Stimulated activated CD4-positive, alpha-beta T cell treated with anti-CD3 and anti-CD28 coated beads, Interleukin-15, amount 100 ng/mL, for 1 hour (primary cell): Measurements from ENCODE around the gene NMNAT3.
"Not testable (repeated sequence)": the region's sequence is repeated elsewhere in the genome, so short reads cannot be mapped to it uniquely, and the experiment has no call there.

ENCODE experiments used
- DNase-seq, 2 donors: peaks; one replicate each; pipeline ENCODE4 v3.0.0-alpha.2; 2020; ENCODE audit warnings: low read depth in 1 of 2, low spot score in 1 of 2

Gene NMNAT3

GRCh38 chr3:139586420-139587017 is 91.3 kb downstream of the NMNAT3 start:
- no peak for DNase-seq

DNA sequence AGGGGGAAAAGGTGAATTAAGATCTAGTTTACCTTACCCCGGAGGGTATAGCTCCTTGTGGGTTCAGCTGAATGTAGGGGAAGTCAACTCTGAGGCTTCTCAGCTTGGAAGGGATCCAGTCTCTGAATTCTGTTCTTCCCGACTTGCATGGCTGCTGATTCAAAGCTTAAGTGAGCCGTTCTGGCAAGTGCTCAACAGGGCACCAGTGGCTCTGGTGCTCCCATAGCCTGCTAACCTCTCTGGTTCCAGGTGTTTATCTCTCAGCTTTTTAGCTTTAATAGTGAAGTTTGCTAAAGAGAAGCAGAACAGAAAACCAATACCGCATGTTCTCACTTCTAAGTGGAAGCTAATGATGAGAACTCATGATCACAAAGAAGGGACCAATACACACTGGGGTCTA is 92.0 kb downstream of the NMNAT3 start:
- no peak for DNase-seq

DNA sequence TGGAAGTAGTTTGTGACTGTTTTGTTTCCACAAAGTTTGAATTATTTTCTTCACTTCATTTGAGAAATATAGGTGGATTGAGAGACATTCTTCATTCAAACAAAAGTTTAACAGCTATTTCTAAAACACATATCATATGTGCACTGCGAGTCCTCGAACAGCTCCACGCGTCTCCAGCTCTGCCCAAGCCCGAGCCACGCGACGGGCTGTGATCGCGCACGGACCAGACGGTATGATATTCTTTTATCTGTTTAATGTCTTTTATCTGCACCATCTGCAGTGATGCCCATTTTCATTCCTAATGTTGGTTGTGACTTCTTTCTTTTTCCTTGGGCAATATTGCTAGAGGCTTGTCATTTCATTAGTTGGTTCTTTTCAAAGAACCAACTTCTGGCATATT is 94.1 kb downstream of the NMNAT3 start:
- DNase-seq = not testable (repeated sequence)

- no peak for DNase-seq
Observed at GRCh38 chr3:139578783-139579182, 99.0 kb downstream of the NMNAT3 start.

DNA sequence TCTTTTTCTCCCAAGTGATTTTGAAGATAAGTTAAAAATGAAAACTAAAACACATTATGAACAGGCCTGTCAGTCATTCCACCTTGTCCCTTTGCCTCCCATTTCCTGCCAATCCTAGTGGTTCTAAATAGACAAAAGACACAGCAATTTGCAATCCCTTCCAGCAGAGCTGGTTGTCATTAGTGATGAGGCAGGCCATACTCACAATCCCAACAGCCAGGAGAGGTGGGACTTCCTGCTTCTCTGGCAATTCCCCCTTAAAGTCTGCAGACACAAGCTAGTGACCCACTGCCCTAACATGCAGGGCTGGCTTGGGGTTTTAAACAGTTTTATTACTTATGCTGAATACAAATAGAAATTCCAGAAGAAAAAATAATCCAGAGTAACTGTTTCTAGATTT is 99.9 kb downstream of the NMNAT3 start:
- no peak for DNase-seq

DNA sequence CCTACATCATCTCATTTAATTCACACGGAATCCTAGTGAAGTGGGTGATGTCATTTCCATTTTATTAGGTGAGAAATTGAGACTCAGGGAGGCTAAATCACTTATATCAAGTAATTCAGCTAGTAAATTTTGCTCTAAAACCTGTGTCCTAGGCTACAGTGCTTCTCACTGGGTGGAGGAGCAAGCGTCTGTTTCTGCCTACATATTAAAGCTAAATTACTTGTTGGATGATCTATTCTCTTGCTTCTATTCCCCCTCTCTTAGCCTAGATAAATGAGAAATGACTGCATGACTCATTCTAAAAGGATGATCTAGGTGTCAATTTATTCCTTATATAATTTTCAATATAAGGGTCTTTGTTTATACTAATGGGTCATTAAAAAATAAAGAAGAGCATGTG is 100.4 kb downstream of the NMNAT3 start:
- DNase-seq = no peak

GRCh38 chr3:139574026-139574947 is 103.5 kb downstream of the NMNAT3 start:
- no peak for DNase-seq

GRCh38 chr3:139572847-139573672 is 104.7 kb downstream of the NMNAT3 start:
- DNase-seq = no peak

DNA sequence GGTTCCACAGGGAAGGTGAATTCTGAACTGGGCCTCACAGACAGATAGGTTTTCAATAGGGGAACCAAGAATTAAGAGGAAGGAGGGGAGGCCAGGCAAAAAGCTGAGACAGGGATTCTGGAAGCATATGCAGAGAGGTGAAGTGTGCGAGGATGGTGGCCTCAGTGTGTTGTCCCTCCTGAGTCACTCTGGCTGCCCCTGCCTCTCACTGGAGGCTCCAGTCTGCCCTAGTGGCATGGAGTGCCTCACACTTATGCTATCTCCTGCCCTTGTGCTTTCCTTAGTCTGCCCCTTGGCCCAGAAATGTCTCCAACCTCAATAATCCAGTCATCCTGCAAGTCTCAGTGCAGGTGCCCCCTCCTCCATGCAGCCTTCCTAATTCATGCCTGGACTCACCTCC is 106.1 kb downstream of the NMNAT3 start:
- DNase-seq = no peak

GRCh38 chr3:139564294-139564861 is 113.4 kb downstream of the NMNAT3 start:
- no peak for DNase-seq

- DNase-seq = no peak
Observed at GRCh38 chr3:139561959-139562676, 115.7 kb downstream of the NMNAT3 start.

DNA sequence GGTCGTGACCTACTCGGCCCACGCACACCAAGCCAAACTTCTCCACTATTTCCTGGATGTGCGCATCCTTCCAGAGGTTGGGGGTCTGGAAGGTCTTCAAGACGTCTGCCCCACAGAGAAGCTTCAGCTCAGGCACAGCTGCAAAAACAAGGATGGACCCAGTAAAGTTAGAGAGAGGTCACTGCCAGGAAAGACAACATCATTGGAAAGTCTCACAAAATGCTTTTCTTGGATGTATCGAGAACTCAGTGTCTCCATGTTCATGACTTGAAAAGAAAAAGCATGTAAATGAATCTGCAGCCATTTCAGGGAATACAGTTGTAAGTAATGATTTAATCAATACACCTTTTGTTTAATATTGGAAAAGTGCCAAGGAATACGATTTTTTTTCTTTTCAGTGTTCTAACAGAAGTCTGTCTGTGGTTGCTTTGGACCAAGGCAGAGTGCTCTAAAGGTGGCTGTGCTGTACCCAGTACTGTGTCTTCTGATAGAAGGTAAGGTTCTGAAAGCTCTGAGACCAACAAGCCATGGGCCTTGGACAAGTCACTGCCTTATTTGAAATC is 116.4 kb downstream of the NMNAT3 start:
- no peak for DNase-seq

GRCh38 chr3:139560411-139560810 is 117.4 kb downstream of the NMNAT3 start:
- no peak for DNase-seq

DNA sequence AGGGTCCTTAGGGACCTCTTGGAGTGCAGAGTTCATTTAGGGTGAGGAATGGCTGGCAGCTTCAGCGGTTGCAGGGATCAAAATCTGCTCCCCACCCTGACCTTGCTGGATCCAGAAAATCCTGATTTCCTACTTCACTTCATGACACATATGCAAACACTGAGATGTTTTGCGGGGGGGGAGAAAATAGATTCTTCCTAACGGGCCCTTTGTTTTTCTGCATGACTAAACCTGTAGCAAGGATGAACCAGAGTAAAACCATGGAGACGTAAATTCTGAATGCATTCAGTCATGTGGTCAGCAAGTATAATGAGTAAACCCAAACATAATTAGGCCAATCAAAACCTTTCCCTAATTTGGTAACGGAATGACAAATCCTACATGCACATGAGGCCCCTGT is 118.2 kb downstream of the NMNAT3 start:
- DNase-seq = no peak

DNA sequence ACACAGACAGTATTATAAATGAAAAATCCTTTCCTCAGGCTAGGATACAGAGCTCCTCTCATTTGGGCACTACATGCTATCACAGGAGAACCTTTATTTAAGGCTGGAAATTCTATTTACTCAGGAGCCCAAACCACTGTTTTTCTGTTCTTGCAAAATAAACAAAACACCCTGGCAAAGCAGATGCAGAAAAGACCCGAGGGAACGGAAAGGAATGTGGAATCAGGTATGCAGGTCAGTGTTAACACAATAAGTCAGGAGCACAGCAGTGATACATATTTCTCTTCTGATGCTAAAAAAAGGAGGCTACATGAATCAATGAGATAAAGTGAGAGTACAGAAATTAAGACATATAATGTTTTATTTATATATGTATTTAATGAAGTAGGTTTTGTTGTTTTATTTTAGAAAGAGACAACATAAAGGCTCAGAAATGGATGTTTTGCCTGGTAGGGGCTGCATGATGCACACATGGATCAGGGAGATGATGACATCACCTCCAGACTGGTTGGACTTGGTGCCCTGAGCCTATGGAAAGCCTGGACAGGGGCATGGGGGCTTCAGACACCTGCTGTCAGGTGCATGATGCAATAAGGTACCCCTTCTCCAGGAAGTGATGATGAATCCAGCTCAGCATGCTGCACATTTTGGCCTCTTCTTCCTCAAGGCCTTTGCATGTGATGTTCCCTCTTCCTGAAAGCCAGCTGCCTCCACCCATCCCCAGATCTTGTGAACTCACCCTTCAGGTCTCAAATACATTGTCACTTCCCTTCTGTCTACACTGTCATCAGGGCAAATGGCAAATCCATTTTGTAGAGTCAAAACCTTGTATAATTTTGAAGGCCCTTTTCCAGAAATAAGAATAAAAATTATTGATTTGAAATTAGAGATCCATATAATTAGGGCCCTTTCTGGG is 119.2 kb downstream of the NMNAT3 start:
- DNase-seq = no peak

- no peak for DNase-seq
Observed at GRCh38 chr3:139557041-139557440, 120.7 kb downstream of the NMNAT3 start.

GRCh38 chr3:139555249-139555648 is 122.5 kb downstream of the NMNAT3 start:
- DNase-seq = no peak

GRCh38 chr3:139554628-139555027 is 123.1 kb downstream of the NMNAT3 start:
- DNase-seq = no peak

GRCh38 chr3:139552632-139553365 is 125.0 kb downstream of the NMNAT3 start:
- no peak for DNase-seq
